HG03378 (cell line): ENCODE results near the gene PCF11.
"Not testable (repeated sequence)": the region's sequence is repeated elsewhere in the genome, so short reads cannot be mapped to it uniquely, and the experiment has no call there.

Experiments
- ATAC-seq: cut with Tn5 transposase; IDR thresholded peaks from one replicate; pipeline ENCODE4 v1.9.1; 2021; ENCODE audit warnings: mild to moderate bottlenecking, moderate library complexity; ENCODE audit not compliant: unreplicated experiment

The PCF11 gene, protein sequence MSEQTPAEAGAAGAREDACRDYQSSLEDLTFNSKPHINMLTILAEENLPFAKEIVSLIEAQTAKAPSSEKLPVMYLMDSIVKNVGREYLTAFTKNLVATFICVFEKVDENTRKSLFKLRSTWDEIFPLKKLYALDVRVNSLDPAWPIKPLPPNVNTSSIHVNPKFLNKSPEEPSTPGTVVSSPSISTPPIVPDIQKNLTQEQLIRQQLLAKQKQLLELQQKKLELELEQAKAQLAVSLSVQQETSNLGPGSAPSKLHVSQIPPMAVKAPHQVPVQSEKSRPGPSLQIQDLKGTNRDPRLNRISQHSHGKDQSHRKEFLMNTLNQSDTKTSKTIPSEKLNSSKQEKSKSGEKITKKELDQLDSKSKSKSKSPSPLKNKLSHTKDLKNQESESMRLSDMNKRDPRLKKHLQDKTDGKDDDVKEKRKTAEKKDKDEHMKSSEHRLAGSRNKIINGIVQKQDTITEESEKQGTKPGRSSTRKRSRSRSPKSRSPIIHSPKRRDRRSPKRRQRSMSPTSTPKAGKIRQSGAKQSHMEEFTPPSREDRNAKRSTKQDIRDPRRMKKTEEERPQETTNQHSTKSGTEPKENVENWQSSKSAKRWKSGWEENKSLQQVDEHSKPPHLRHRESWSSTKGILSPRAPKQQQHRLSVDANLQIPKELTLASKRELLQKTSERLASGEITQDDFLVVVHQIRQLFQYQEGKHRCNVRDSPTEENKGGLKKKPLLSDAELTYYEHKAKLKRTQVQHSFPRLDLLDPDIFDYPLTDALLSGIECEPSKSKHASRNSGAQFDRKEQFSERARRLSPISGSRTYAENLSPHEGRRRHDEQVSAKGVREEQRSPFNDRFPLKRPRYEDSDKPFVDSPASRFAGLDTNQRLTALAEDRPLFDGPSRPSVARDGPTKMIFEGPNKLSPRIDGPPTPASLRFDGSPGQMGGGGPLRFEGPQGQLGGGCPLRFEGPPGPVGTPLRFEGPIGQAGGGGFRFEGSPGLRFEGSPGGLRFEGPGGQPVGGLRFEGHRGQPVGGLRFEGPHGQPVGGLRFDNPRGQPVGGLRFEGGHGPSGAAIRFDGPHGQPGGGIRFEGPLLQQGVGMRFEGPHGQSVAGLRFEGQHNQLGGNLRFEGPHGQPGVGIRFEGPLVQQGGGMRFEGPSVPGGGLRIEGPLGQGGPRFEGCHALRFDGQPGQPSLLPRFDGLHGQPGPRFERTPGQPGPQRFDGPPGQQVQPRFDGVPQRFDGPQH (N-terminal part only)

GRCh38 chr11:83156996-83157593, at the start of gene PCF11:
Gene PCF11, plus strand, starts transcription at chr11:83157131. Its CDS starts 309 bp downstream, at chr11:83157440.
- no peak for ATAC-seq

DNA sequence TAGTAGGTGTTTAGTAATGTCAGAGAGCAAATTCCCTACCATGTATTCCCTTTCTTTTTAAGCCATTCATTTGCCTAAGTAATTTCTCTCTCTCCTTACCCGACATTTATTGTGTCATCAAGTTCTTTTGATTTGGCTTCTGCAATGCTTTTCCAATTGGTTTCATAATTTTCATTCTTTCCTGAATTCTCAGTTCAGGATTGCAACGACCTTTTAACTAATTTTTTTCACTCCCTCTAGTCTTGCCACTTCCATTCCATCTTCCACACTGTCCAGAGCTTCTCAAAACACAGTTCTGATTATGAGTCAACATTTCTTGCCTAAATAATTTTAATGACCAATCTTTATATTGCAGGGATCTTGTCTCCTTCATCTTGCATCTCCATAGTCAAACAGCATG, 44.0 kb upstream of the PCF11 start:
- ATAC-seq, result no peak

- no peak for ATAC-seq
Observed at GRCh38 chr11:83115026-83115425, 41.9 kb upstream of the PCF11 start.

DNA sequence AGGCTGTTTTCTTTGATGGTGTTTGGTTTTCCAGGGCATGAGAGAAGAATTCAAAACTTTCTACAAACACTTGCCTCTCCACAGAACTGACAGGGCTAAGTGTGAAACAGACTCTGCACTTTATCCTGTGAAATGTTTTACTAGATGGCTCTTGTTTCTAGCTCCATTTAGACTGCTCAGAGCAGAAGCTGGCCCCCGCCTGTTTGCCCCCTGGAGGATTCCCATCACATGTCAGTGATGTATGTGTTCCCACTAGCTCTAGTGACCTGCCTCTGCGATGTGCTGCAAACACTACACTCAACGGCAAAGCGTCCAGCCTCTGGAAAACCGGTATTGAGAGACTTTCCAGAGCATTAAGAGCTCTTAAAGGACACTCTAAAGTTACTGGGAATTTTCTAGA, 41.4 kb upstream of the PCF11 start:
- no peak for ATAC-seq

DNA sequence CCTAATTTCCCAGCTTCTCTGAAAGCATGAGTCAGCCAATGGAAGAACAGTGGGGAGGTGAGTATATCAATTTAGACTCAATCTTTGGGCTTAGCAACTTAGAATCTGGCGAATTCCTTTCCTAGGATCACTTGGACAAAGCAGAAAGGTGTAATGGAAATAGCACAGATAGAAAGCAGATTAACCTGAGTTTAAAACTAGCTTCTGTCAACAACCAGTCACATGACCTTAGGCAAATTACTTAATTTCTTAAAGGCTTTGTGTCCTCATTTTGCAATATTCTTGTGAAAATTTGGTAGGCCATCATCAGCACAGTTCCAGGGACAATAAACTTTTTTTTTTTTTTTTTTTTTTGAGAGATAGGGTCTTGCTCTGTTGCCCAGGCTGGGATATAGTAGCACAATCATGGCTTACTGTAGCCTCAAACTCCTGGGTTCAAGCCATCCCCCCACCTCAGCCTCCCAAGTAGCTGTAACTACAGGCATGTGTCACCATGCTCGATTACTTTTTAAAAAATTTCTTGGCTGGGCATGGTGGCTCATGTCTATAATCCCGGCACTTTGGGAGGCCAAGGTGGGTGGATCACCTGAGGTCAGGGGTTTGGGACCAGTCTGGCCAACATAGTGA, 40.8 kb upstream of the PCF11 start:
- ATAC-seq, result no peak

- ATAC-seq, result no peak
Observed at GRCh38 chr11:83118814-83119213, 38.1 kb upstream of the PCF11 start.

DNA sequence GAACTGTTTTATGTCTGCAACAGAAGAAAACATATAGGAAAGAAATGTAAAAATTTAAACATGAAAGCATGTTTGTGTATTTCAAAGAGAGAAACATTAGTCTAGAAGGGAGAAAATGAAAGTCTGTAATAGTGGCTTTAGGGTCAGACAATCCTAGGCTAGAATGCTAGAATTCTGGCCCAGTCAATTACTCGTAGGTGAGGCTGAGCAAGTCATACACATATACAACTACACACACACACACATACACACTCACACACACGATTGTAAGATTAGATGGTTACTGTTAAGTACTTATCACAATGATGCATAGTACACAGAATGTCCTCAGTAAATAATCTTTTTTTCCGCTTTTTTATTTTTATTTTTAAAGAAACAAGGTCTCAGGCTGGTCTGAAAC, 37.7 kb upstream of the PCF11 start:
- no peak for ATAC-seq

GRCh38 chr11:83120327-83120726, 36.6 kb upstream of the PCF11 start:
- no peak for ATAC-seq

DNA sequence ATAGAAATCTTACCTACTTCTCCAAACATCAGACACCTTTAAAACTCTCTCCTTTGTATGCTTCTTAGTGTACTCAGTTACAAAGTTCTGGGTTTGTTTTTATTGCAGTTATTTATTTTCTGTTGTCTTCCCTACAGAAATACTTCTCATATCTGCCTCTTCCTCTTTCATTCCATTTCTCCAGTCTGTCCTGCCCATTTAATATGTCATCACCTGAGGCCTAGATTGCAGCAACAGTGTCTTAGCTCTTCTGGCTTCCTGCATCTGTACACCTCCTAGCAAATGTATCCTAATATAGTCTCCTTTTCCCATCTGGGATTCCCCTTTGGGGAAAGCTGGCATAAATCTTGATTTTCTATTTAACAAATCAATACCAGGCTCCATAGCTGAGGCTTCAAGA, 34.9 kb upstream of the PCF11 start:
- ATAC-seq, result no peak

DNA sequence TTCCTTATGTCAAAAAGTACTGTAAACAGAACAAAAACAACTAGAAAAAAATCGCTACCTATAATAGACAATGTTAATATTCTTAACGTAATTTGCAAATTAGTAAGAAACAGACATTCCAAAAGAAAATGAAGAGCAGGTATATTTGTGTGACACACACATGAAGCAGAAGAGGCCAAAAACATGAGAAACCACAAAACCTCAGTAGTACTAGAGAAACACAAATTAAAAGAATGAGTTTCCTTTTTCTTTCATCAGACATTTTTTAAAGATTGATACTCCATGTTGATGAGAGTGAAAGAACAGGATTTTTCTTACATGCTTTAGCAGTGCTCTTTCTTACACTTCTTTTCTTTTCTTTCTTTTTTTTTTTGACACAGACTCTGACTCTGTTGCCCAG, 34.2 kb upstream of the PCF11 start:
- ATAC-seq, result no peak

- no peak for ATAC-seq
Observed at GRCh38 chr11:83124636-83125424, 32.1 kb upstream of the PCF11 start.

DNA sequence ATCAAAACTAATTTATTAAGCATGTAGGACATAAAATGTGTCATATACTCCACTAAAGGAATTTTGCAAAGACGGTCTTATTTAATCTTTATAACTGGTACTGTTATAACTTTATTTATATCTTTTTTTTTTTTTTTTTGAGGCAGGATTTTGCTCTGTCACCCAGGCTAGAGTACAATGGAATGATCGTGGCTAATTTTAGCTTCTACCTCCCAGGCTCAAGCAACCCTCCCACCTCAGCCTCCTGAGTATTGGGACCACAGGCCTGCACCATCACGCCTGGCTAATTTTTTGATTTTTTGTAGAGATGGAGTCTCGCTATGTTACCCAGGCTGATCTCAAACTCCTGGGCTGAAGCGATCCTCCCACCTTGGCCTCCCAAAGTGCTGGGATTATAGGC, 31.4 kb upstream of the PCF11 start:
- ATAC-seq, result no peak

DNA sequence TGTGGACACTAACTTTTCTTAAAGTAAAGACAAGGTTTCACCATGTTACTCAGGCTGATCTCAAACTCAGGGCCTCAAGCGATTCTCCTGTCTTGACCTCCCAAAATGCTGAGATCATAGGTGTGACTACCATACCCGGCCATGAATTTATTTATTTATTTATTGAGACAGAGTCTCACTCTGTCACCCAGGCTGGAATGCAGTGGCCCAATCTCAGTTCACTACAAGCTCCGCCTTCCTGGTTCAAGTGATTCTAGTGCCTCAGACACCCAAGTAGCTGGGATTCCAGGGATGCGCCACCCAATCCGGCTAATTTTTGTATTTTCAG, 29.7 kb upstream of the PCF11 start:
- no peak for ATAC-seq

DNA sequence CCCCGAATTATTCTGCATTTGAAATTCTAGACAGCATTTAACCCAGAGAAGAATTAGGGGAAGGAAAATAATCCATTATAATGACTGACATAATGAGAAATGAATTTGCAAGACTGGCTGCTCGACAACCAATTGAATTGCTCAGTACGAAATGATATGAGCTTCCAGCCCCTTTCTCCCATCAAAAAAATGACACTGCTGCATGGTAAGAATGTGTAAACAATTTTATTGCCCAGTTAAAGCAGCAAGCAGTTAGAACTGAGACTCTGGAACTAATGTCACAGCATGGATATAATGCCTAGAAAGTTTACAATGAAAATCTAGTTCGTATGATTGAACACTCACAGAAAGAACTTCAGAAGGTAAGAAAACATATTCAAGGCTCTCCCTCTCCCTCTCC, 24.7 kb upstream of the PCF11 start:
- no peak for ATAC-seq

- not testable (repeated sequence) for ATAC-seq
Observed at GRCh38 chr11:83133266-83133665, 23.7 kb upstream of the PCF11 start.

DNA sequence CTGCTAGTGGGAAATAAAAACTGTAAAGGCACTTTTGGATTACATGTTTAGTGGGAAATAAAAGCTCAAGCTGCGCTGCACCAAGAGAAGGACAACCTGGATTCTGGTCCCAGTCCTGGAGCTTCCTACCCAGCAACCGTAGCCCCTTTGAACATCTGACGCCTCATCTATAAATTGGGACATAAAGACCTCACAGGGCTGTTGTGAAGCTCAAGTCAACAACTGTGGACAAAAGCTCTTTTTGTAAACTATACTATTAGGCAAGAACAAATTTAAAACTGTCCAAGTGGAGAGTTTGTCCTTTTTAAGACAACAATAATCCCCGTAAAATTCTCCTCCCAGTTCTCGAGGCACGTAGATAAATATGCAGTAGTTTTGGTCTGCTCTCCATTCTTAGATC, 17.6 kb upstream of the PCF11 start:
- no peak for ATAC-seq

DNA sequence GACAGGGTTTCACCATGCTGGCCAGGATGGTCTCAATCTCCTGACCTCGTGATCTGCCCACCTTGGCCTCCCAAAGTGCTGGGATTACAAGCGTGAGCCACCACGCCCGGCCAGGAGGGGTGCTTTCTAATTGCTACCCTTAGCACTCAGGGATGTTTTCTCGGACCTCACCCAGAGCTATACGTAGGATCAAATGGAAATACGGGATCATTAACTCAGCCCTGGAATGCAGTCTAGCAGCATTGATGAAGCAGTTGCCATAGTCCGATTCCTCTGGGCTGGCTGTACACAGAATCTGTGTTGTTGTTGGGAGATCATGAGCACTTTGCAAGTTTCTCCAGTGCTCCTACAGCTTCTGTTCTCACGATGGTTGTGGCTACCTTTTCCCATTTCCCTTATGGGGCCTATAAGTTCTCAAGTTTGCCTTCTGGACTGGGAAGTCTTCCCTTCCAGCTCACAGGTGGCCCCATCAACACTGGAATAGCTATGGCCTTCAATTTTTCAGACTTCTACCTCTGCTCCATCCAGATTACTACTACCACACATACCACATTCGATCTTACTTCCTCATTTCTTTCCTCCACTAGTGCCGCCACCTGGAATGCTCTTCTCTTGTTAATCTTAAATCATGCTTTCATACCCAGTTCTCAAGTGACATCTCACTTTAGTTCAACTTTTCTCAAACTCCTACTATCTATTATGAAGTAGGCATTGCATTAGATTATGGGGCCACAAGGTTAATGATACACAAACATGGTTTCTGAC, 16.1 kb upstream of the PCF11 start:
- peak; percentile 98 for ATAC-seq

- no peak for ATAC-seq
Observed at GRCh38 chr11:83147895-83148294, 9.0 kb upstream of the PCF11 start.

GRCh38 chr11:83150450-83150849, 6.5 kb upstream of the PCF11 start:
- ATAC-seq, result no peak
